Islet precursor cell (in vitro differentiated cells): Measurements from ENCODE around the gene RPL3.

Experiments
- DNase-seq: peaks from one replicate; pipeline ENCODE4 v3.0.0-alpha.2; 2018

RPL3 gene

DNA sequence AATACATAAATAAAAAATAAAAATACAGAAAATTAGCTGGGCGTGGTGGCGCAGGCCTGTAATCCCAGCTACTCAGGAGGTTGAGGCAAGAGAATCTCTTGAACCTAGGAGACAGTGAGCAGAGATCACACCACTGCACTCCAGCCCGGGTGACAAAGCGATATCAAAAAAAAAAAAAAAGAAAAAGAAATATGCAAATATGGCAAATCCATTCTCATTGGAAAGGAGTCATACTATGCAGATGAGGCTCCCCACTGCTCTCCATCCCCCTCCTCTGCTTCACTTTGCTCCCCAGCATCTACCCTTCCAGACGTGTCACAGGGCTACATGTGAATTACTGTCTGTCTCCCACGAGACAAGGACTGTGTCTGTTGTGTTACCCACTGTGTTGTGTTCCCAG is 38.3 kb downstream of the RPL3 start:
- DNase-seq = no peak

DNA sequence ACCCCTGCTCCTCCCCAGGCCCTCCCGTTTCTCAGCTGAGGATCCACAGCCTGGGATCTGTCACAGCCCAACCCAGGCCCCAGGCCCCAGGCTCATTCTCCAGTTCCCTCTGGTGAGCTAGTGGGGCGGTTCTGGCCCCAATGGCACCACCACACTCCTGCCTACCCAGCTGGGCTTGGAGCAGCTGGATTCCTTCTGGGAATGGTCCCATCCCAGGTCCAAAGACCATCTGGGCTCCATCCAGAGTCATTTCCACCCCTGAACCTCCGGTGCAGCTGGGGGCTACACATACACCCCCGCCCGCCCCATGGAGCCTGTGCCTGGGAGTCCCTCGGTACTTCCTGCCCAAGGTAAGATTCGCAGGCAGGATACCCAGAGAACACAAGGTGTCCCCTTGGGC is 39.2 kb downstream of the RPL3 start:
- no peak for DNase-seq

DNA sequence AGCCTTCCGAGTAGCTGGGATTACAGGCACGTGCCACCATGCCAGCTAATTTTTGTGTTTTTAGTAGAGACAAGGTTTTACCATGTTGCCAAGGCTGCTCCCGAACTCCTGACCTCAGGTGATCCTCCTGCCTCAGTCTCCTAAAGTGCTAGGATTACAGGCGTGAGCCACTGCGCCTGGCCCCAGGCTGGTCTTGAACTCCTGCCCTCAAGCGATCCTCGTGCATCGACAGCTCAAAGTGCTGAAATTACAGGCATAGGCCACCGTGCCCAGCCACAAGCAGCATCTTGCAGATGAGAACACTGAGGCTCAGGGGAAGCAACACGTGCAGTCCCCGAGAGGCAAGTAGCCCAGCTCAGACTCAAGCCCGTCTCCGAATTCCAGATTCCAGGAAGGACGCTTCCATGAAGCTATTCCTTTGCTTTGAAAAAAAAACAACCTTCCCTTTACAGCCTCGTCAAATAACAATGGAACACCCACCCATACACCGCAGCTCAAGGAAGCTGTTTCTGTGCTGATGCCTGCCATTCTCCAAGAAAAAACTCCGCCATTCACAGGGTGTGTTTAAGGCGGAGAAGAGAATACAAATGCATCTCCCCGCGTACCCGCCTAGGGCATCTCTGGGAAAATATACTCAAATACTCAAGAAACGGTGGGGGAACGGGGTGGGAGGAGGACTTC is 40.1 kb downstream of the RPL3 start:
- no peak for DNase-seq

DNA sequence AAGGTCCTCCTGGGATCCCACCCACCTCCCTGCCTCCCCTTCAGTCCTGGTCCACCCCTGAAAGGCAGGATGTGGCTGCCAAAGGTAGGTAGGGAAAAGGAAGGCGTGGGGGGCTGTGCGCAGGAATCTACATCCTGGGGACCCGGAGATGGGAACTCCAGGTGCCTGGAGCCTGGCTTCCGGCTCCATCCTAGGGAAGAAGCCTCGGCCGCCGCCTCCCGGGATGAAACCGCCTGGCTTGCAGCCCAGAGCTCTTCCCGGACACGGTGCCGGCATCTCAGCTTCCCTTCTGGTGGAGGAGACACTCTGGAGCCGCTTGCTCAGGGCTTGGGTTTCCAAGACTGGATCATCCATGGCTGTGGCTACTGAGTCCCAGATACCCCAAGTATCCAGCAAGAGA is 41.4 kb downstream of the RPL3 start:
- DNase-seq = no peak

DNA sequence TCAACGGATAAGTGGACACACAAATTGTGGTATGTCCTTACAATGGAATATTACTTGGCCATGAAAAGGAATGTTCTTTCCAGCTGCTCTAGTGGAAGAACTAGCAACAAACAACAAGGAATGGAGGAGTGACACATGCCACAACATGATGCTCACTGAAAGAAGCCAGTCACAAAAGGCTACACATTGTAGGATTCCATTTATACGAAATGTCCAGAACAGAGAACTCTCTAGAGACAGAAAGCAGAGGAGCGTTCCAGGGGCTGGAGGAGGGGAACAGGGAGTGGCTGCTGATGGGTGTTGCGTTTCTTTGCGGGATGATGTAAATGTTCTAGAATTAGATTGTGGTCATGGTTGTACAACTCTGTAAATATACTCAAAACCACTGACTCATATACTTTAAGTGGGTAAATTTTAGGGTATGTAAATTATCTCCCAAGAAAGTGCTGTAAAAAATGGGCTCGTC is 42.2 kb downstream of the RPL3 start:
- no peak for DNase-seq

DNA sequence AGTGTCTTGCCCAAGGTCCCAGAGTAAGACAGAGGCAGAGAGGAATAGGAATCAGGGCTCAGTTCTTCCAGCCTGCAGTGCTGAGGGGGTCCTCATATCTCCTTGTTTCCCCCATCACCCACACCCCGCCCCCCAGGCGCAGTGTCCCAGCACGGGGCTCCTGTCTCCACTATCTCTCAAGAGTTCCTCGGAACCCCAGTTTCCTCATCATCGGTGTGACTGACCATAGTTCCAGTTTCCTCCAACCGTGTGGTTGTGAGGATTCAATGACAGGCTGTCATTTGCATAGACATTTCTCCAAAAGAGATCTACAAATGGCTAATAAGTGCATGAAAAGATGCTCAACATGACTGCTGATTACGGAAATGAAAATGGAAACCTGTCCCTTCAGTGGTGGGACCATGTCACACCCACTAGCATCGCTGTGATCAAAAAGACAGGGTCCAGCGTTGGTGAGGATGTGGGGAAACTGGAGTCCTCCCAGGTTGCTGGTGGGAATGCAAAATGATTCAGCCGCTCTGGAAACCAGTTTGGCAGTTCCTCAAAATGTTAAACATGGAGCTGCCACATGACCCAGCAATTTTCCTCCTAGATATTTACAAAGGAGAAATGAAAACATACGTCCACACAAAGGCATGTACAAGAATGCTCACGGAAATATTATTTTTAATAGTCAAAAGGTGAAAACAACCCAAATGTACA is 42.8 kb downstream of the RPL3 start:
- DNase-seq = no peak

DNA sequence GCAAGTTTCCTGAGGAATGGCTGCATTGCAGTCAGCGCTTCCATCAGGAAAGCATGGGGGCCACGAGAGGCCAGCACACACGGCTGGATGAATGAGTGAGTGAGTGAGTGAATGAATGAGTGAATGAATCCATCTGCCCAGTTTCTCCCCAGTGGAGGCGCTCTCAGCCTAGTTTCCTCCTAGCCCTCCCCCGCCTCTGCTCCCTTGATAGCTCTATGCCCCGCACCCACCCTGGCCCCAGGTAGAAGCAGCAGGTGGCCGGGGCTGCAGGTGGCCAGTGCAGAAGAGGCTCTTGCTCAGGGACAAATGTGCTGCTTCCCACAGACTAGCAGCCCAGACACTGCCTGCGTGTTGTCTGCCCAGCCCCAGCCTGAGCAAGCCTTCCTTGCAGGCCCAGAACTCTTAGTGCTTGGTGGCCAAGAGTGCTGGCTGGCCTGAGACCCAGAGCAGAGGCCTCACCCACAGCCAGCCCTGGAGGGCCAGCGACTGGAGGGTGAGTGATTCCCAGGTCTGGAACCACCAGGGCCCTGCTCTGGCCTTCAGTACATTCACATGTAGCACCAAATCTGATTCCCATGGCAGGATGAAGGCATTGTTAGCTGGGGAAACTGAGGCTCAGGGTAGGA is 43.5 kb downstream of the RPL3 start:
- no peak for DNase-seq

DNA sequence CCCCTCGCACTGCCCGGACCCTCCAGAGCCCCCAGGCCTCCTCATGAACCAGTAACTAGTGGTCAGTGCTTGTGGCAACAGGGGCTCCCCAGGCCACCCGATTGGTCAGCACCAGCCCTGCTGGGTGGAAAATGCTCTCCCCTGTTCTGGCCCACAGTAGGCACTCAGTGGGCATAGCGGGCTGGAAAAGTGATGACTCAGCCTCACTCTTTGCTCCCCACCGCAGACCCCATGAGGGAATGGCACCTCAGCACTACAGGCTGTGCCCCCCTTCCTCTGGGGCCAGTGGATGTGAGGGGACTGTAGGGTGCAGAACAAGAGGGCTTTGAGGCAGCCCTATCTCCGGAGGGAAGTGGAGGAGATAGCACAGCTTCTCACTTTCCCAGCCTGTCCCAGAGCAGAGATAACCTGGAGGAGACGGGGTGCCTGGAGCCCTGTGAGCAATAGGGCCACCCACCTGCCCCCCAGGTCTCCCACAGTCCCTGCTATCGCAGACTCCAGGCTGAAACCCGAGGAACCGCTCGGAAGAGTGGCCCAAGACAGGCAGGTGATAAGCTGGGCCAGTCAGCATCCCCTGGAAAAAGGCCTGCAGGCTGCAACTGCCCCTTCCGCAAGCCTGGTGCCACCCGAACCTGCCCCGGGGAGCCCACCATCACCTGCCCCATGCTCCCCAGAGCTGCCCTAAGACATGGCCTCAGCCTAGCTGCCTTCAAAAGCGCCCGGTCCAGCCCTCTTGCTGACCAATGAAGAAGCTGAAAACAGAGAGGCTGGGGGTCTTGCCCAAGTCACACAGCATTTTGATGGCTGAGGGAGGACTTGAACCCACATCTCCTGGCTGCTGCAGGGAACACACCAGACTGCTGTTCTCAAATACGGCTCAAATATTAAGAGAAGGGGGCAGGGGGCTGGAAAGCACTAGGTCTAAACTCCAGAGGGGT is 45.2 kb downstream of the RPL3 start:
- DNase-seq = no peak

DNA sequence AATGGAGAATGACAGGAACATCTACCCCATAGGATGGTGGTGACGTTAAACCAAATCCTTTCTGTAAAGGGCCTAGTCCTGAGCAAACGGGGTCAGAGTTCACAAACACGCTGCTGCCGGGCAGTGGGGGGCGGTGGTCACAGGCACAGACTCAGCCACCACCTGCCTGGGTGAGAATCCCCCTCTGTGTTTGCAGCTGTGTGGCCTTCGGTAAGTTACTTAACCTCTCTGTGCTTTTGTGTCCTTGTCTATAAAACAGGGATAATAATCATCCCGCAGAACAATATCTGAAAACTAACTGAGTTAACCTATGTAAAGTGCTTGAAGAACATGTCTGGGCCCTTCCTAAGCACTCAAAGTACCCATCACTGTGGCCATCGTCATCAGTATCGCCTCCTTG is 48.6 kb downstream of the RPL3 start:
- no peak for DNase-seq

DNA sequence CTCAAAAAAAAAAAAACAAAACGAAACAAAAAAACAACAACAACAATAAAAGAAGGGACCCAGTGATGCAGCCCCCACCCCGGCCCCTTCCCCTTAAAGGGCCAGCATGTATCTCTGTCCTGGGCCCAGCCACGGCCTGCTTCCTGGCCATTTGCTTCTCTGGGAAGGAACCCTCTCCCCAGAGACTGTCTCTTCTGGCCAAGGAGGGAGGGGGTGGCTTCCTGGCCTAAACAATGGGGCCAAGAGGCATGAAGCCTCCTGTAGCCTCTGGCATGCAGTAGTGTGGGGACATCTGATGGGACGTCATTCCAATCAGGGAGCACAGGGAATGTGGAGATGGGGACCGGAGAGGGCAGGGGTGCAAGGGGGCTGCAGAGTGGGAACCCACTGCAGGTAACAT is 49.1 kb downstream of the RPL3 start:
- no peak for DNase-seq

DNA sequence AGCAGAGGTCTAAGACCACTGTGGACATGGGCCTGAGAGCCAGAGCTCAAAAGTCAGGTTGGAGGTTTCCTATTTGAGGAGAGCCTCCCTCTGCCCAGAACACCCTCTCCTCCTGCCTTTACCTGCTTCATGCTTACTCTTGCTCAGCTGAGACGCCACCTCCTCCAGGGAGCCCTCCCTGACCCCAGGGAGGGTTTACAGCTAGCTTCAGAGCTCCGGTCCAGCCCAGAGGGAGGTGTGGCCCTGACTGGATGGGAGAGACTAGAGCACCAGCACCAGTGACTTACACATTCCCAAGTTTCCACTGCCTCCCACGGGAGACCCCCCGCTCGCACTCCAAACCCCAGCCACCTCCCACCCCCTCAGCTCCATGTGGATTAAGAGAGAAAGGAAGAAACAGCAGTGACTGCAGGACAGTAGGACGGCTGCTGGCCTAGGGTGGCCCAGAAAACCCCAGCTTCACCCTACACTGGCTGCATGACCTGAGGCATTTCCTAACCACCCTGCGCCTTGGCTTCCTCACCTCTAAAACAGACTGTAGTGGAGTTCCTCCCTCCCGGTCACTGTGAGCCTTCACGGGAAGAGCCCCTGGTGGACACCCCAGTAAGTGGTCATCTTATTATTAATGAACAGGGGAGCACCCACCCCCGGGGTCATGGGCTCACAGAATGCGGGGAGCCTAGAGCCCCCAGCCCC is 50.2 kb downstream of the RPL3 start:
- no peak for DNase-seq

DNA sequence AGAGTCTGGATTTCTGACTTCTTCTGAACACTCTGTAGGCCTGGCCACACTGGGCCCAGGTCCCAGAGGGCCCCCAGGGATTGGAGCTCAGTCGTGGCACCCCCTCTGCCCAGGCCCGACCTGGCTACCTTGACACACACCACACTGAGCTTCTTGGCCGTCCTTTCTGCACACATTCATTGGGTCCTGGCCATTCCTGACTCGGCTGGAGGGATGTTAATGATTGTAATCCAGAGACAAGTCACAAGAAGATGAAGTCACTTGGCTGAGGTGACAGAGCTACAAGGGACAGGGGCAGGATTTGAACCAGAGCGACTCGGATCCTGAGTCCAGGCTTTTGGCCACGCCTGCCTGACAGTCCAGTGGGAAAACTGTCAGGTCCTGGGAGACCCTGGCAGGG is 50.8 kb downstream of the RPL3 start:
- no peak for DNase-seq

DNA sequence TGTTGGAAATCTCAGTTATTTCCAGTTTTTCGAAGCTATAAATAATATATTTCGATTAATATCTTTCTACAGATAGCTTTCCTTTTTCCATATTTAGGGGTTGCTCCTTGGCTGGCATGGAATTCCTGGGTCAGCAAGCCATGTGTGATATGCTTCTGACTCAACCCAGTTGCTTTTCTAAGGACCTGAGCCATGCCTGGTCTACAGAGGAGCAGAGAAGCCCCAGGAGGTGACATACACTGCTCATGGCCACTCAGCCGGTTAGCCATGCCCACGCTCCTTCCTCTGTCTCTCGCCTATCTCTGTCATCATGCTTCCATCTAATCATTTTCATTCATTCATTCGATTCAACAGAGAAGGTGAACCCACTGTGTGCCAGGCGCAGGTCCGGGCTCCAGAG is 51.4 kb downstream of the RPL3 start:
- DNase-seq = no peak

DNA sequence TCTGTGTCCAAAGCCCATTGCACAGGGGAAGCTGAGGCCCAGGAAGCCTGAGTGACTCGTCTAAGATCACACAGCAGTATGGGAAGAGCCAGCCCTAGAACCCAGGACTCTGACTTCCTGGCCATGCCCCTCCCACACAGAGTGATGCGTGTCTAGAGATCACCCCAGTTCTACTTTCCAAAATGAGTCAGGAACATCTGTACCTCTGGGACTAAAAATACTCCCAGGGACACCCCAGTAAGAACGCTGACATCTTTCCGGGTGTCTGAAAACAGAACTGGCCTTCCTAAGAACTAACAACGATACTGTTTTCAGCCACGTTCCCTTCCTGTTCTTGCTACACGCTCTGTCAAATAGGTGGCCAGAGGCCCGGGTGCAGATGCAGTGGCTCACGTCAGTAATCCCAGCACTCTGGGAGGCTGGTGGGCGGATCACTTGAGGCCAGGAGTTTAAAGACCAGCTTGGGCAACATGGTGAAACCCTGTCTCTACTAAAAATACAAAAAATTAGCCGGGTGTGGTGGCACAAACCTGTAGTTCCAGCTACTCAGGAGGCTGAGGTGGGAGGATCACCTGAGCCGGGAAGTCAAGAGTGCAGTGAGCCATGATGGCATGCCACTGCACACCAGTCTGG is 52.9 kb downstream of the RPL3 start:
- DNase-seq = no peak

DNA sequence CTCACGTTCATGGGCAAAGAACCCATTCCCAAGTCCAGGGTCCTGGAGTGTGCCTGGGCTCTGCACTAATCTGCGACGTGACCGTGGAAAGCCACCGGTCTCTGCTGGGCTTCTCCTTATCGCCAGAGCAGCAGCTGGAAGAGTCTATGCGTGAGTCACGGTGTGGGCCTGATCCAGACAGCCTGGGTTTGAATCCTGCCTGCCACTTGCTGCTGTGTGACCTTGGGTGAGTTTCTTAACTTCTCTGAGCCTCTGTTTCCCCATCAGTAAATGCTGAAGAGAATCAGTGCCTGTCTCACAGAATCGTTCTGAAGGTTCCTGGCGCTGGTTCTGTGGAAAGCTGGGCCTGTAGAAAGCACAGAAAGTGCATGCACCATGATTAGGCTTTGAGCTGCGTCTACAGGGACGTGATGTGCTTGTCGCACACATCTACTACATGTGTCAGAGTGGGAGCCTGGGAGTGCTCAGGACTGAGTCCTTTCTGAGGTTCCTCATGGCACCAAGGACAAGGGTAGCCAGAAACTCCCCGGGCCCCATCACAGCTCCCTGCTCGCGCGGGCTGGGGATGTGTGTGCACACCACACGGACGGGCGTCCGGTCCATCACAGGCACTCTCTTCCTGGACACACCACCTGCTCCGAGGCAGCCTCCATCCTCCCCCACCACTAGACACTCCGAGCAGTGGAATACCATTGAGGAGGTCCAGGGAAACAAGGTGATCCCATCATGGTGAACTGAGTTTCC is 54.1 kb downstream of the RPL3 start:
- DNase-seq = no peak

DNA sequence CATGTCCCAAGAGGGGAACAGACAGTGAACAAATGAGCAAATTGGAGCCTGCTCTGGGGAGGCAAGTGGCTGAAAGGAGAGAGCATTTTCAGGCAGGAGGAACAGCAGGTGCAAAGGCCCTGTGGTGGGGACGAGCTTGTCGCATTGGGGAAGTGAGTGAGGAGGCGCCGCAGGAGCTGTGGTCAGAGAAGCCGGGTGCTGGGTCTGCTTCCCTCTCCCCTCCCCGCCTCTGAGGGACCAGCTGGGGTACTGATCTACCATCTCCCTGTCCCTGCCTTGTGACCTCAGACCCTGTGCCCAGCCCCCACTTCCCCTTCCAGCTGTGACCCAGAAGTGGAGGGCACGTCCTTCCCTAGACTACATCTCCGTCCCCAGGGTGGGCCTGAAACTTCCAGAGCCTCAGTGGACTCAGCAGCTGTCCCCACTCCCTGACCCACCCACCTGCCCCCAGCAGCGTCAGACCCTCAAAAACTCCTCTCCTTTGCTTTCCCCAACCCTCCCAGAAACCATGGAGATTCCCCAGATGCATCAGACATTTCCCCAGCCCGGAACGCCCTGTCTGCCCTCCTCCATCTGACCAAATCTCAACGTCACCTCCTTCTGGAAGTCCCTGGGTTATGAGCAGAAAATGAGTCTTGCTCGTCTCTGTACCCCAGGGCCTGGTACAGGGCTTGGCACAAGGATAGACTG is 54.9 kb downstream of the RPL3 start:
- DNase-seq = no peak

DNA sequence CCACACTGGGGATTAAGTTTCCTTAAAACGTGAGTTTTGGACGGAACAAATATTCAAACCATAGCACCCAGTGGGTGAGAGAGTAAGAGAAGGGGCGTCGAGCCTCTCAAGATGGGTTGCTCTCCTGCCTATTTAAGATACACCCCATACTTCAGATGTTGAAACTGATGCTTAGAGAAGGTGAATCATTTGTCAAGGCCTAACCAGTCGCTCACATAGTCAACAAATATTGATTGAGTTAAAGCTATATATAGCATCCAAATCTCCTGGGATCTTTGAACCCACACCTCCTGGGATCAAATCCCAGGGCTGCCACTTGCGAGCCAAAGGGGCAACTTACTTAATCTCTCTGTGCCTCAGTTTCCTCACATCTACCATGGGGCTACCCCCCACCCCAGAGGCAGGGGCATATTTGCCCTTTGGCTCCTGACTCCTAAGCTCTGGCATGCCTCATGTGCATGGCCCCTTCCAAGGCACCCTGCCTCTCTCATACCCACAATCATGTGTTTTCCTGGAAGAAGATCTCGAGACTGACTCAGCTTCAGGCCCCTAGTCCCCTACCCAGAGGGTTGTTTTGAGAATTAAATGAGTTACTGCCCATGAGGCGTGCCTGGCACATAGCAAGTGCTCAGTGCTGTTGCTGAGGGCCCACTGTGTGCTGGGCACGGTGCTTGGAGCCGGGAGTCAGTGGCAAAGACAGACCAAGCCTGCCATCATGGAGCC is 55.6 kb downstream of the RPL3 start:
- no peak for DNase-seq
